Endothelial cell of umbilical vein (primary cell): Measurements from ENCODE around the gene FCN2.

ENCODE experiments used
- CTCF ChIP-seq, 2 donors: IDR thresholded peaks; 1 replicate in 1 of 2; 2 replicates in 1 of 2; pipeline ENCODE4 v1.5.1; 2011; ENCODE audit warnings: low read length in 2 of 2, mild to moderate bottlenecking in 2 of 2, moderate library complexity in 2 of 2, control low read depth in 1 of 2, inconsistent platforms in 1 of 2, low read depth in 1 of 2; ENCODE audit not compliant: insufficient read depth in 1 of 2; ENCODE audit errors: extremely low read depth in 1 of 2
- EZH2 ChIP-seq: IDR thresholded peaks from 2 replicates; pipeline ENCODE4 v1.6.1; 2012; ENCODE audit warnings: borderline replicate concordance, low read depth, mild to moderate bottlenecking, moderate library complexity, low read length, inconsistent platforms; ENCODE audit not compliant: severe bottlenecking
- FOS ChIP-seq: IDR thresholded peaks from 2 replicates; pipeline ENCODE4 v1.6.1; 2011; ENCODE audit warnings: mild to moderate bottlenecking, low read length, moderate library complexity, borderline replicate concordance; ENCODE audit not compliant: insufficient read depth
- MYC ChIP-seq: IDR thresholded peaks from one replicate; pipeline ENCODE4 v1.6.1; 2011; ENCODE audit warnings: mild to moderate bottlenecking, low read depth, low read length
- POLR2A ChIP-seq: IDR thresholded peaks from 2 replicates; pipeline ENCODE4 v1.6.1; 2012; ENCODE audit warnings: low read depth, mild to moderate bottlenecking, control low read depth, low read length

GRCh38 chr9:134840511-134840910 lies 40.1 kb upstream of the FCN2 start:
- TF ChIP-seq EZH2: no peak
- no peak for TF ChIP-seq POLR2A
- TF ChIP-seq FOS: no peak
- no peak for TF ChIP-seq CTCF (IDR thresholded peaks at IDR 0.05; ENCODE audit: extremely low read depth in 1 of 2, insufficient read depth in 1 of 2, low read depth in 1 of 2, low read length in 2 of 2)
- TF ChIP-seq MYC: no peak
